ENCODE data around the gene SHISA7.
A peak's percentile ranks its signal among the peaks of the same experiment; 100 is the strongest.

SHISA7 gene

GRCh38 chr19:55443045-55443823 lies at the start of gene SHISA7:
TSS of gene SHISA7 (minus strand) at chr19:55443300. CDS start at chr19:55442863, 437 bp downstream.
- no peak for DNase-seq (ENCODE audit: low read depth)

- no peak for DNase-seq (ENCODE audit: low read depth)
Observed at GRCh38 chr19:55492362-55492944, 49.4 kb upstream of the SHISA7 start.

- DNase-seq (ENCODE audit: low read depth), result peak; percentile 44
Observed at GRCh38 chr19:55491546-55492360, 48.7 kb upstream of the SHISA7 start.

GRCh38 chr19:55490478-55491432 lies 47.7 kb upstream of the SHISA7 start:
- DNase-seq (ENCODE audit: low read depth), result no peak

GRCh38 chr19:55489711-55490477 lies 46.8 kb upstream of the SHISA7 start:
- no peak for DNase-seq (ENCODE audit: low read depth)

GRCh38 chr19:55488986-55489710 lies 46.0 kb upstream of the SHISA7 start:
- peak; percentile 13 for DNase-seq (ENCODE audit: low read depth)

- peak; percentile 63 for DNase-seq (ENCODE audit: low read depth)
Observed at GRCh38 chr19:55487924-55488687, 45.0 kb upstream of the SHISA7 start, which contains the start of gene SSC5D. TSS of gene SSC5D (plus strand) at chr19:55488436. CDS start at chr19:55488590, 154 bp downstream.

- peak; percentile 95 for DNase-seq (ENCODE audit: low read depth)
Observed at GRCh38 chr19:55486971-55487923, 44.1 kb upstream of the SHISA7 start.

GRCh38 chr19:55486043-55486970 lies 43.2 kb upstream of the SHISA7 start:
- peak; percentile 53 for DNase-seq (ENCODE audit: low read depth)

- DNase-seq (ENCODE audit: low read depth), result no peak
Observed at GRCh38 chr19:55485439-55486011, 42.4 kb upstream of the SHISA7 start.

- DNase-seq (ENCODE audit: low read depth), result peak; percentile 50
Observed at GRCh38 chr19:55484593-55485438, 41.7 kb upstream of the SHISA7 start, which contains the start of gene NAT14. TSS of gene NAT14 (plus strand) at chr19:55485188. CDS start at chr19:55485709, 521 bp downstream.

GRCh38 chr19:55483706-55484592 lies 40.8 kb upstream of the SHISA7 start:
- no peak for DNase-seq (ENCODE audit: low read depth)

- DNase-seq (ENCODE audit: low read depth), result no peak
Observed at GRCh38 chr19:55482967-55483705, 40.0 kb upstream of the SHISA7 start.

Data from fibroblast of gingiva (primary cell).